Keratinocyte (primary cell): Measurements from ENCODE around the gene RNF13. TPM values are rescaled to one million over a fixed set of nuclear protein-coding genes. Genes with fewer than 3 reads are reported as not detected.

ENCODE experiments used
- DNase-seq: peaks from one replicate; pipeline ENCODE4 v3.0.0-alpha.2; 2011; ENCODE audit warnings: low read depth, missing footprints, low spot score
- FAIRE-seq: peaks from 2 replicates; lab custom pipeline; 2011; peaks lifted over from hg19 to GRCh38; lab: Jason Lieb, UNC
- H2AFZ ChIP-seq: 2 replicates; pipeline ENCODE4 v1.6.0; 2012; ENCODE audit warnings: low read length, control low read depth, inconsistent platforms; ENCODE audit not compliant: control insufficient read depth
- H3K27ac ChIP-seq: 2 replicates; pipeline ENCODE4 v1.5.1; 2011; ENCODE audit warnings: low read length; ENCODE audit not compliant: control insufficient read depth, insufficient read depth
- H3K27me3 ChIP-seq: 3 replicates; pipeline ENCODE4 v1.6.0; 2011; ENCODE audit warnings: low read length; ENCODE audit not compliant: control insufficient read depth, insufficient read depth; ENCODE audit errors: extremely low read depth
- H3K36me3 ChIP-seq, 2 experiments: 2 replicates in 1 of 2; 3 replicates in 1 of 2; pipeline ENCODE4 v1.5.1; 2011; ENCODE audit warnings: low read length in 2 of 2, mild to moderate bottlenecking in 1 of 2; ENCODE audit not compliant: control insufficient read depth in 2 of 2, insufficient read depth in 2 of 2; ENCODE audit errors: extremely low read depth in 1 of 2
- H3K4me1 ChIP-seq: 3 replicates; pipeline ENCODE4 v1.5.1; 2011; ENCODE audit warnings: low read length; ENCODE audit not compliant: control insufficient read depth, insufficient read depth; ENCODE audit errors: extremely low read depth
- H3K4me2 ChIP-seq: 3 replicates; pipeline ENCODE4 v1.6.0; 2011; ENCODE audit warnings: low read depth, low read length; ENCODE audit not compliant: control insufficient read depth, insufficient read depth; ENCODE audit errors: extremely low read depth
- H3K4me3 ChIP-seq, 3 experiments: fragments of 200-600 bp in 1 of 3; sonication (generic) in 1 of 3; 2 replicates in 2 of 3; 3 replicates in 1 of 3; pipeline ENCODE4 v1.5.1; 2011 to 2016; ENCODE audit warnings: low read length in 3 of 3, mild to moderate bottlenecking in 3 of 3, control low read depth in 2 of 3, inconsistent platforms in 1 of 3, low read depth in 1 of 3, mixed read lengths in 1 of 3, mixed run types in 1 of 3, moderate library complexity in 1 of 3; ENCODE audit not compliant: control insufficient read depth in 2 of 3, insufficient read depth in 2 of 3; ENCODE audit errors: extremely low read depth in 1 of 3
- H3K79me2 ChIP-seq: 2 replicates; pipeline ENCODE4 v1.6.0; 2012; ENCODE audit warnings: low read length; ENCODE audit not compliant: control insufficient read depth, insufficient read depth
- H3K9ac ChIP-seq: 3 replicates; pipeline ENCODE4 v1.6.0; 2011; ENCODE audit warnings: low read length; ENCODE audit not compliant: control insufficient read depth, insufficient read depth; ENCODE audit errors: extremely low read depth
- H3K9me1 ChIP-seq: 3 replicates; pipeline ENCODE4 v1.6.0; 2011; ENCODE audit warnings: low read length; ENCODE audit not compliant: control insufficient read depth, insufficient read depth; ENCODE audit errors: extremely low read depth
- H3K9me3 ChIP-seq: 2 replicates; pipeline ENCODE4 v1.5.1; 2012; ENCODE audit warnings: low read depth, low read length; ENCODE audit not compliant: control insufficient read depth
- H4K20me1 ChIP-seq: 3 replicates; pipeline ENCODE4 v1.6.0; 2011; ENCODE audit warnings: low read length; ENCODE audit not compliant: control insufficient read depth, insufficient read depth; ENCODE audit errors: extremely low read depth
- EZH2 ChIP-seq: IDR thresholded peaks from one replicate; pipeline ENCODE4 v1.6.1; 2012; ENCODE audit warnings: inconsistent platforms, mild to moderate bottlenecking, low read length, moderate library complexity
- dilution Hi-C: fragments of 300-500 bp; cut with MboI; formaldehyde crosslinking; loops from one replicate; pipeline ENCODE4 v1.7.0; 2020; ENCODE audit warnings: low sequenced_read_pairs; ENCODE audit not compliant: extremely low pct_ligation_motif_present
- polyA plus RNA-seq, 5 experiments: library from polyadenylated mRNA; depleted of rRNA in 3 of 5; stranded (reverse) in 3 of 5; stranded (forward) in 1 of 5; unstranded in 1 of 5; fragments of >200 nt; gene quantifications; 1 replicate in 1 of 5; 2 replicates in 3 of 5; 3 replicates in 1 of 5; pipeline versions ENCODE4 v1.2.1 to v1.2.3, GENCODE V29; 2011 to 2012; ENCODE audit warnings: missing spikeins in 2 of 5, low read depth in 1 of 5, low replicate concordance in 1 of 5
- TF ChIP-seq, protein P1 (sequence below), 3 experiments: IDR thresholded peaks in 1 of 3; conservative IDR thresholded peaks in 1 of 3; optimal IDR thresholded peaks in 1 of 3; 2 replicates in 2 of 3; 3 replicates in 1 of 3; pipeline versions ENCODE3 to v1.5.1; 2011; ENCODE audit warnings: low read length in 3 of 3, mild to moderate bottlenecking in 3 of 3, moderate library complexity in 2 of 3, control low read depth in 1 of 3, inconsistent platforms in 1 of 3; ENCODE audit not compliant: insufficient read depth in 2 of 3; ENCODE audit errors: extremely low read depth in 1 of 3

Gene RNF13
- polyA plus RNA-seq, 1 donor (not counting 4 experiments of a cell fraction or from before 2014, with no cell fraction given) = 57.4 TPM

DNA sequence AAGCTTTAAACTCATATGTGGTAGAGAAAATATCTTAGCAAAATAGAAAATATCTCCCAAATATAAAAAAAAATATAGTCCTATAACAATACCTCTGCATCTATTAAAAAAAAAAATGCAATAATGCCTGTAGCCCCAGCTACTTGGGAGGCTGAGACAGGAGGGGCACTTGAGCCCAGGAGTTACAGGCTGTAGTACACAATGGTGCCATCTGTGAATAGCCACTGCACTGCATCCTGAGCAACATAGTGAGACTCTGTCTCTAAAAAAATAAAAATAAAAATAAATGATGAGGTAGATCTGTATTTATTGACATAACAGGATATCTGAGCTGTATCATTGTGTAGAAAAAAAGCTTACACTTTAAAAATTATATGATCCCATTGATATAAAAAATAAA, 87.3 kb downstream of the RNF13 start:
- Histone ChIP-seq H4K20me1 (no peaks in the 10 kb centered on the region), H3K4me1 (no peaks in the 10 kb centered on the region), H2AFZ (no peak overlapping the region), H3K9ac (no peak overlapping the region), H3K9me1 (no peaks in the 10 kb centered on the region), H3K9me3 (no peaks in the 10 kb centered on the region), H3K27ac (no peak overlapping the region), H3K36me3 (no peaks in the 10 kb centered on the region), H3K27me3 (no peaks in the 10 kb centered on the region), H3K79me2 (no peaks in the 10 kb centered on the region), H3K4me2 (no peak overlapping the region), H3K4me3 (no peak overlapping the region)
- TF ChIP-seq, protein P1, sequence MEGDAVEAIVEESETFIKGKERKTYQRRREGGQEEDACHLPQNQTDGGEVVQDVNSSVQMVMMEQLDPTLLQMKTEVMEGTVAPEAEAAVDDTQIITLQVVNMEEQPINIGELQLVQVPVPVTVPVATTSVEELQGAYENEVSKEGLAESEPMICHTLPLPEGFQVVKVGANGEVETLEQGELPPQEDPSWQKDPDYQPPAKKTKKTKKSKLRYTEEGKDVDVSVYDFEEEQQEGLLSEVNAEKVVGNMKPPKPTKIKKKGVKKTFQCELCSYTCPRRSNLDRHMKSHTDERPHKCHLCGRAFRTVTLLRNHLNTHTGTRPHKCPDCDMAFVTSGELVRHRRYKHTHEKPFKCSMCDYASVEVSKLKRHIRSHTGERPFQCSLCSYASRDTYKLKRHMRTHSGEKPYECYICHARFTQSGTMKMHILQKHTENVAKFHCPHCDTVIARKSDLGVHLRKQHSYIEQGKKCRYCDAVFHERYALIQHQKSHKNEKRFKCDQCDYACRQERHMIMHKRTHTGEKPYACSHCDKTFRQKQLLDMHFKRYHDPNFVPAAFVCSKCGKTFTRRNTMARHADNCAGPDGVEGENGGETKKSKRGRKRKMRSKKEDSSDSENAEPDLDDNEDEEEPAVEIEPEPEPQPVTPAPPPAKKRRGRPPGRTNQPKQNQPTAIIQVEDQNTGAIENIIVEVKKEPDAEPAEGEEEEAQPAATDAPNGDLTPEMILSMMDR (optimal IDR thresholded peaks at IDR 0.05 in 1 of 3, IDR thresholded peaks at IDR 0.05 in 1 of 3, conservative IDR thresholded peaks at IDR 0.05 in 1 of 3; ENCODE audit: extremely low read depth in 1 of 3, insufficient read depth in 2 of 3, low read length in 3 of 3) = no peak
- no peak for TF ChIP-seq EZH2
- dilution Hi-C loops = no loop called here
- no peak for FAIRE-seq
- DNase-seq = no peak

DNA sequence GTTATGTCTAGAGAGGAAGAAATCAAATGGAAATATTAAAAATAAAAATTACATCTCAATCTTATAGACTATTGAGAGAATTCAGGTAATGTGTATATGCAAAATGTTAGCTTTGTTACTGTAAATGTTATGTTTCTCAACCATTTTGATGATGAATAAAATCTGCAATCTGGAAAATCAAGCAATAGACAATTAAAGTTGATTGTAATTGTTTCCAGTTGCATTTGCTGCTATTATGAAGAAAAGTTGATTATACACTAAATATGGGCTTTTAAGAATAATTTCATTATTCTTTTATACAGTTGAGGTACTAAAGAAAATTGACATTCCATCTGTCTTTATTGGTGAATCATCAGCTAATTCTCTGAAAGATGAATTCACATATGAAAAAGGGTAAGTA, 88.8 kb downstream of the RNF13 start:
- no peaks in the 10 kb centered on the region for H3K79me2 ChIP-seq
- H3K9me1 ChIP-seq = no peaks in the 10 kb centered on the region
- no peak overlapping the region for H3K4me2 ChIP-seq
- H3K27ac ChIP-seq = no peak overlapping the region
- no peak overlapping the region for H2AFZ ChIP-seq
- H3K9ac ChIP-seq = no peak overlapping the region
- H3K4me3 ChIP-seq = no peak overlapping the region
- H3K9me3 ChIP-seq = no peaks in the 10 kb centered on the region
- H4K20me1 ChIP-seq = no peaks in the 10 kb centered on the region
- H3K27me3 ChIP-seq = no peaks in the 10 kb centered on the region
- H3K36me3 ChIP-seq = no peaks in the 10 kb centered on the region
- dilution Hi-C loops = no loop called here
- DNase-seq = no peak
- no peaks in the 10 kb centered on the region for H3K4me1 ChIP-seq
- no peak for TF ChIP-seq EZH2
- TF ChIP-seq, protein P1 (optimal IDR thresholded peaks at IDR 0.05 in 1 of 3, IDR thresholded peaks at IDR 0.05 in 1 of 3, conservative IDR thresholded peaks at IDR 0.05 in 1 of 3; ENCODE audit: extremely low read depth in 1 of 3, insufficient read depth in 2 of 3, low read length in 3 of 3) = no peak
- FAIRE-seq = no peak
